ENCODE data around the gene SHISA6.

DNA sequence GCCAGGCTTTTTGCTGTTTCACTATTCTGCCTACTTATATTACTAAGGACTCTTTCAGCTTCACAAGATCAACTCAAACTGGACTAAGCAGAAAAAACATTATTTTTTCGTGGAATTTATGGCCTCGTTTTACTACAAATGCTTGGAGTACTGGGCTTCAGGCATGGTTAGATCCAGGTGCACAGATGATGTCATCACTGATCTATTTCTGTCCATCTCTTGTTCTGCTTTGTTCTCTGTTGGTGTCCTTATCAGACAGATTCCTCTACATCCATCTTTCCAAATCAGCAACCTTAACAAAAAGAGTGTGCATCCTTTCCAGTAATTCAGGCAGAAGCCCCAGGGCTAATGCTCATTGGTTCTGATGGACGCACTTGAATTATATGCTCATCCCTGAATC, 247.4 kb downstream of the SHISA6 start:
- TF ChIP-seq, protein P1, sequence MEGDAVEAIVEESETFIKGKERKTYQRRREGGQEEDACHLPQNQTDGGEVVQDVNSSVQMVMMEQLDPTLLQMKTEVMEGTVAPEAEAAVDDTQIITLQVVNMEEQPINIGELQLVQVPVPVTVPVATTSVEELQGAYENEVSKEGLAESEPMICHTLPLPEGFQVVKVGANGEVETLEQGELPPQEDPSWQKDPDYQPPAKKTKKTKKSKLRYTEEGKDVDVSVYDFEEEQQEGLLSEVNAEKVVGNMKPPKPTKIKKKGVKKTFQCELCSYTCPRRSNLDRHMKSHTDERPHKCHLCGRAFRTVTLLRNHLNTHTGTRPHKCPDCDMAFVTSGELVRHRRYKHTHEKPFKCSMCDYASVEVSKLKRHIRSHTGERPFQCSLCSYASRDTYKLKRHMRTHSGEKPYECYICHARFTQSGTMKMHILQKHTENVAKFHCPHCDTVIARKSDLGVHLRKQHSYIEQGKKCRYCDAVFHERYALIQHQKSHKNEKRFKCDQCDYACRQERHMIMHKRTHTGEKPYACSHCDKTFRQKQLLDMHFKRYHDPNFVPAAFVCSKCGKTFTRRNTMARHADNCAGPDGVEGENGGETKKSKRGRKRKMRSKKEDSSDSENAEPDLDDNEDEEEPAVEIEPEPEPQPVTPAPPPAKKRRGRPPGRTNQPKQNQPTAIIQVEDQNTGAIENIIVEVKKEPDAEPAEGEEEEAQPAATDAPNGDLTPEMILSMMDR (conservative IDR thresholded peaks at IDR 0.05; ENCODE audit: low read depth, low read length), result no peak
- no peak for TF ChIP-seq EZH2 (IDR thresholded peaks at IDR 0.05; ENCODE audit: borderline replicate concordance, low read depth, low read length, poor library complexity, severe bottlenecking)

Data from A673 (cell line).